GM19025 (cell line): ENCODE measurements around the gene GREB1.

ENCODE experiments used
- ATAC-seq: cut with Tn5 transposase; IDR thresholded peaks from one replicate; pipeline ENCODE4 v1.9.1; 2021; ENCODE audit warnings: mild to moderate bottlenecking, low read depth, moderate library complexity; ENCODE audit not compliant: unreplicated experiment

The GREB1 gene

GRCh38 chr2:11537951-11538350, 4.1 kb downstream of the GREB1 start:
- no peak for ATAC-seq

GRCh38 chr2:11539317-11540147, 5.7 kb downstream of the GREB1 start:
- ATAC-seq = no peak

GRCh38 chr2:11540148-11540995, 6.5 kb downstream of the GREB1 start:
- no peak for ATAC-seq

- no peak for ATAC-seq
Observed at GRCh38 chr2:11540996-11541692, 7.3 kb downstream of the GREB1 start.

- ATAC-seq = no peak
Observed at GRCh38 chr2:11541693-11542274, 7.9 kb downstream of the GREB1 start.

GRCh38 chr2:11542275-11542819, 8.5 kb downstream of the GREB1 start:
- ATAC-seq = no peak

GRCh38 chr2:11543337-11544216, 9.7 kb downstream of the GREB1 start:
- no peak for ATAC-seq

- ATAC-seq = no peak
Observed at GRCh38 chr2:11546072-11546471, 12.2 kb downstream of the GREB1 start.

- ATAC-seq = no peak
Observed at GRCh38 chr2:11547912-11548497, 14.2 kb downstream of the GREB1 start.

- no peak for ATAC-seq
Observed at GRCh38 chr2:11550302-11550701, 16.5 kb downstream of the GREB1 start.

GRCh38 chr2:11550901-11551568, 17.2 kb downstream of the GREB1 start:
- ATAC-seq = no peak

GRCh38 chr2:11551569-11552259, 17.9 kb downstream of the GREB1 start:
- no peak for ATAC-seq

- no peak for ATAC-seq
Observed at GRCh38 chr2:11552260-11552638, 18.4 kb downstream of the GREB1 start.

GRCh38 chr2:11553661-11554398, 20.0 kb downstream of the GREB1 start:
- ATAC-seq = no peak

- ATAC-seq = no peak
Observed at GRCh38 chr2:11554399-11554716, 20.5 kb downstream of the GREB1 start.

GRCh38 chr2:11556101-11556806, 22.4 kb downstream of the GREB1 start:
- ATAC-seq = no peak
